Neural progenitor cell (in vitro differentiated cells): ENCODE results near the gene MISP3. TPM values are rescaled to one million over a fixed set of nuclear protein-coding genes. Genes with fewer than 3 reads are reported as not detected.
A peak's percentile ranks its signal among the peaks of the same experiment; 100 is the strongest.

ENCODE experiments used
- DNase-seq: peaks from one replicate; pipeline ENCODE4 v3.0.0-alpha.2; 2016; ENCODE audit warnings: low spot score
- H2AFZ ChIP-seq: fragments of 200-600 bp; sonication (generic); replicated peaks from 2 replicates; pipeline ENCODE4 v1.6.1; 2016; ENCODE audit warnings: antibody characterized with exemption
- H3F3A ChIP-seq: fragments of 200-600 bp; sonication (generic); 2 replicates; pipeline ENCODE4 v1.6.1; 2016; ENCODE audit warnings: antibody characterized with exemption, low read depth
- H3K27ac ChIP-seq: fragments of 200-600 bp; sonication (generic); 2 replicates; pipeline ENCODE4 v1.5.1; 2016; ENCODE audit warnings: mild to moderate bottlenecking
- H3K27me3 ChIP-seq: fragments of 200-600 bp; sonication (generic); 2 replicates; pipeline ENCODE4 v1.6.1; 2016; ENCODE audit warnings: mild to moderate bottlenecking, moderate library complexity
- H3K36me3 ChIP-seq: fragments of 200-600 bp; sonication (generic); 2 replicates; pipeline ENCODE4 v1.5.1; 2016
- H3K4me1 ChIP-seq: fragments of 200-600 bp; sonication (generic); 2 replicates; pipeline ENCODE4 v1.6.1; 2016; ENCODE audit warnings: mixed run types
- H3K4me2 ChIP-seq: fragments of 200-600 bp; sonication (generic); 2 replicates; pipeline ENCODE4 v1.6.1; 2016
- H3K4me3 ChIP-seq: fragments of 200-600 bp; sonication (generic); 2 replicates; pipeline ENCODE4 v1.5.1; 2016
- H3K79me2 ChIP-seq: fragments of 200-600 bp; sonication (generic); 2 replicates; pipeline ENCODE4 v1.6.1; 2016; ENCODE audit warnings: low read depth
- H3K9ac ChIP-seq: fragments of 200-600 bp; sonication (generic); 2 replicates; pipeline ENCODE4 v1.6.1; 2016
- H3K9me3 ChIP-seq: fragments of 200-600 bp; sonication (generic); 2 replicates; pipeline ENCODE4 v1.5.1; 2016; ENCODE audit warnings: low read depth
- H4K20me1 ChIP-seq: fragments of 200-600 bp; sonication (generic); 2 replicates; pipeline ENCODE4 v1.6.1; 2016; ENCODE audit warnings: low read depth
- H3K27ac Mint-ChIP-seq: 3 replicates; pipeline ENCODE4 v1.8.0; 2021; ENCODE audit warnings: mixed read lengths
- H3K27me3 Mint-ChIP-seq: 2 replicates; pipeline ENCODE4 v1.8.0; 2022; ENCODE audit warnings: low read depth, mild to moderate bottlenecking, inconsistent platforms, moderate library complexity, mixed read lengths; ENCODE audit not compliant: insufficient read depth
- H3K36me3 Mint-ChIP-seq: 3 replicates; pipeline ENCODE4 v1.8.0; 2021; ENCODE audit warnings: mixed read lengths
- H3K4me1 Mint-ChIP-seq: 3 replicates; pipeline ENCODE4 v1.8.0; 2021; ENCODE audit warnings: mixed read lengths
- H3K4me3 Mint-ChIP-seq: 3 replicates; pipeline ENCODE4 v1.8.0; 2021; ENCODE audit warnings: mild to moderate bottlenecking, moderate library complexity, mixed read lengths
- H3K9me3 Mint-ChIP-seq: 3 replicates; pipeline ENCODE4 v1.8.0; 2020; ENCODE audit warnings: mixed read lengths
- EZH2 ChIP-seq: fragments of 200-600 bp; sonication (generic); IDR thresholded peaks from 2 replicates; pipeline ENCODE4 v1.6.1; 2017; ENCODE audit warnings: antibody characterized with exemption, mild to moderate bottlenecking, moderate library complexity
- EZH2phosphoT487 ChIP-seq: fragments of 200-600 bp; sonication (generic); IDR thresholded peaks from 2 replicates; pipeline ENCODE4 v1.6.1; 2017; ENCODE audit warnings: antibody characterized with exemption
- total RNA-seq: library from RNA; depleted of rRNA; stranded (reverse); fragments of >200 nt; gene quantifications from 2 replicates; pipeline ENCODE4 v1.2.3, GENCODE V29; 2015; ENCODE audit warnings: low replicate concordance
- TF ChIP-seq, protein P1 (sequence below): fragments of 200-600 bp; sonication (generic); IDR thresholded peaks from 2 replicates; pipeline ENCODE4 v1.5.1; 2017; ENCODE audit warnings: antibody characterized with exemption, mild to moderate bottlenecking

Gene MISP3
- total RNA-seq, 1 donor from 2014 or later: not detected

DNA sequence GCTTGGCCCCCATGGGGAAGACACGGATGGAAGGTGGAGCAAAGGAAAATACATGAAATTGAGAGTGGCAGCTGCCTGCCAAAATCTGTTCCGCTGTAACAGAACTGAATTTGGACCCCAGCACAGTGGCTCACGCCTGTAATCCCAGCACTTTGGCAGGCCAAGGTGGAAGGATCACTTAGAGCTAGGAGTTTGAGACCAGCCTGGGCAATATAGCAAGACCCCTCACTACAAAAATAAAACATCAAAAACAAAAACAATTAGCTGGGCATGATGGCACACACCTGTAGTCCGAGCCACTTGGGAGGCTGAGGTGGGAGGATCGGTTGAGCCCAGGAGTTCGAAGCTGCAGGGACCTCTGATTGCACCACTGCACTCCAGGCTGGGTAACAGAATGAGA lies 20.1 kb upstream of the MISP3 start:
- no peaks in the 10 kb centered on the region for H4K20me1 ChIP-seq
- no peak overlapping the region for H2AFZ ChIP-seq
- H3K4me1 Mint-ChIP-seq: peaks cover 7% of the 10 kb centered on the region
- no peak overlapping the region for H3K4me3 ChIP-seq
- H3K27ac Mint-ChIP-seq: no peak overlapping the region
- peaks cover 20% of the 10 kb centered on the region for H3K27me3 Mint-ChIP-seq
- H3K9me3 Mint-ChIP-seq: no peaks in the 10 kb centered on the region
- no peak overlapping the region for H3K4me2 ChIP-seq
- H3K36me3 ChIP-seq: no peaks in the 10 kb centered on the region
- no peaks in the 10 kb centered on the region for H3K9me3 ChIP-seq
- no peak for DNase-seq
- peaks cover 13% of the 10 kb centered on the region for H3F3A ChIP-seq
- H3K27ac ChIP-seq: no peak overlapping the region
- TF ChIP-seq, protein P1, sequence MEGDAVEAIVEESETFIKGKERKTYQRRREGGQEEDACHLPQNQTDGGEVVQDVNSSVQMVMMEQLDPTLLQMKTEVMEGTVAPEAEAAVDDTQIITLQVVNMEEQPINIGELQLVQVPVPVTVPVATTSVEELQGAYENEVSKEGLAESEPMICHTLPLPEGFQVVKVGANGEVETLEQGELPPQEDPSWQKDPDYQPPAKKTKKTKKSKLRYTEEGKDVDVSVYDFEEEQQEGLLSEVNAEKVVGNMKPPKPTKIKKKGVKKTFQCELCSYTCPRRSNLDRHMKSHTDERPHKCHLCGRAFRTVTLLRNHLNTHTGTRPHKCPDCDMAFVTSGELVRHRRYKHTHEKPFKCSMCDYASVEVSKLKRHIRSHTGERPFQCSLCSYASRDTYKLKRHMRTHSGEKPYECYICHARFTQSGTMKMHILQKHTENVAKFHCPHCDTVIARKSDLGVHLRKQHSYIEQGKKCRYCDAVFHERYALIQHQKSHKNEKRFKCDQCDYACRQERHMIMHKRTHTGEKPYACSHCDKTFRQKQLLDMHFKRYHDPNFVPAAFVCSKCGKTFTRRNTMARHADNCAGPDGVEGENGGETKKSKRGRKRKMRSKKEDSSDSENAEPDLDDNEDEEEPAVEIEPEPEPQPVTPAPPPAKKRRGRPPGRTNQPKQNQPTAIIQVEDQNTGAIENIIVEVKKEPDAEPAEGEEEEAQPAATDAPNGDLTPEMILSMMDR: no peak
- TF ChIP-seq EZH2phosphoT487 (no peak), EZH2 (no peak)
- no peaks in the 10 kb centered on the region for H3K36me3 Mint-ChIP-seq
- no peak overlapping the region for H3K4me3 Mint-ChIP-seq
- H3K9ac ChIP-seq: no peak overlapping the region
- H3K27me3 ChIP-seq: peaks cover 9% of the 10 kb centered on the region
- H3K4me1 ChIP-seq: no peaks in the 10 kb centered on the region
- no peaks in the 10 kb centered on the region for H3K79me2 ChIP-seq

GRCh38 chr19:14053032-14053431 lies 19.6 kb upstream of the MISP3 start:
- Mint-ChIP-seq H3K27ac (no peak overlapping the region), H3K27me3 (peaks cover 24% of the 10 kb centered on the region), H3K9me3 (no peaks in the 10 kb centered on the region), H3K4me1 (peaks cover 11% of the 10 kb centered on the region), H3K4me3 (no peak overlapping the region), H3K36me3 (no peaks in the 10 kb centered on the region)
- H3K9ac ChIP-seq: no peak overlapping the region
- no peak overlapping the region for H3K4me3 ChIP-seq
- no peak for DNase-seq
- H3K4me1 ChIP-seq: no peaks in the 10 kb centered on the region
- H3K27ac ChIP-seq: no peak overlapping the region
- TF ChIP-seq, protein P1: no peak
- TF ChIP-seq EZH2phosphoT487 (no peak), EZH2 (no peak)
- no peak overlapping the region for H2AFZ ChIP-seq
- H3K4me2 ChIP-seq: no peak overlapping the region
- H3K79me2 ChIP-seq: no peaks in the 10 kb centered on the region
- H3K27me3 ChIP-seq: peaks cover 14% of the 10 kb centered on the region
- no peaks in the 10 kb centered on the region for H3K36me3 ChIP-seq
- H3K9me3 ChIP-seq: no peaks in the 10 kb centered on the region
- peaks cover 18% of the 10 kb centered on the region for H3F3A ChIP-seq
- no peaks in the 10 kb centered on the region for H4K20me1 ChIP-seq

DNA sequence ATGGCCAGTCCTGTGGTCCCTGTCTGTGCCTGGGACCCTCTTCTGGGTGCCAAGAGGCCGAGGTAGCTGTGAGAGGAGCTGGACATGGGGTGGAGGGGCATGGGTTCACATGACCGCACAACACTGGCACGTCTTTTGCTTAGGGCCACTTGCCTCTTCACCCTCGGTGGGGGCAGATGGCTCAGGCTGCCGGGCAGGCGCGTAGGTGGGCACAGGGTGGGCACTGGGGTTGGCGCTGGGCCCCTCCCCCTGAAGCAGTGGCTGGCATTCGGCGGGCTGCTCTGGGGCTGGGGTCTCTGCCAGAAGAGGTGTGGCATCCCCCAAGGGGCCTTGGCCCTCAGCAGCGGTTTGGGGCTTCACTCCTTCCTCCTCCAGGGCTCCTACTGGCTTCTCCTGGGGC lies 19.1 kb upstream of the MISP3 start:
- Histone ChIP-seq H3K27me3 (peaks cover 19% of the 10 kb centered on the region), H3K9me3 (no peaks in the 10 kb centered on the region), H3K4me3 (no peak overlapping the region), H3K79me2 (no peaks in the 10 kb centered on the region), H3K4me2 (no peak overlapping the region), H4K20me1 (no peaks in the 10 kb centered on the region), H3F3A (peaks cover 22% of the 10 kb centered on the region), H3K27ac (no peak overlapping the region), H3K4me1 (no peaks in the 10 kb centered on the region), H3K9ac (no peak overlapping the region), H3K36me3 (no peaks in the 10 kb centered on the region), H2AFZ (no peak overlapping the region)
- no peak overlapping the region for H3K4me3 Mint-ChIP-seq
- TF ChIP-seq EZH2phosphoT487: no peak
- H3K27ac Mint-ChIP-seq: no peak overlapping the region
- H3K27me3 Mint-ChIP-seq: peaks cover 29% of the 10 kb centered on the region
- H3K4me1 Mint-ChIP-seq: peaks cover 16% of the 10 kb centered on the region
- H3K36me3 Mint-ChIP-seq: no peaks in the 10 kb centered on the region
- no peaks in the 10 kb centered on the region for H3K9me3 Mint-ChIP-seq
- no peak for DNase-seq

DNA sequence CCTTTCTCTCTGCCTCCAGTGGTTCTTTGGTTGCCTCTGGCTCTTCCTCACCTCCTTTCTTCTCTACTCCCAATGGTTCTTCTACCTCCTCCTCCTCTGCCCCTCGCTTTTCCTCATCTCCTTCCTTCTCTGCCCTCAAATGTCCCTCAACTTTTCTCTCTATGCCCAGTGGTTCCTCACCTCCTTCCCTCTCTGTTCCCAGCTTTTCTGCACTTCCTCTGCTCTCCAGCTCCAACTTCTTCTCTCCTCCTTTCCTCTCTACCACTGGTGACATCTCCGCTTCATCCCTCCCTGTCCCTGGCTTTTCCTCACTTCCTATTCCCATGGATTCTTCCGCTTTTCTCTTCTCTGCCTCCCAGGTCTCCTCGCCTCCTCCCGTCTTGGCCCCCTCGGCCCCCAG lies 18.5 kb upstream of the MISP3 start:
- H3K27ac Mint-ChIP-seq: peak overlapping the region; percentile 72

More for the DNA sequence above, 18.5 kb upstream of the MISP3 start:
- Histone ChIP-seq H3K79me2 (no peaks in the 10 kb centered on the region), H3K27me3 (peaks cover 25% of the 10 kb centered on the region), H3K4me3 (no peak overlapping the region), H3K4me2 (no peak overlapping the region), H3K27ac (no peak overlapping the region), H3K36me3 (no peaks in the 10 kb centered on the region), H3K9me3 (no peaks in the 10 kb centered on the region), H3K4me1 (no peaks in the 10 kb centered on the region), H3F3A (peaks cover 25% of the 10 kb centered on the region), H2AFZ (no peak overlapping the region), H3K9ac (no peak overlapping the region), H4K20me1 (no peaks in the 10 kb centered on the region)
- Mint-ChIP-seq H3K9me3 (no peaks in the 10 kb centered on the region), H3K4me3 (no peak overlapping the region), H3K27me3 (peaks cover 33% of the 10 kb centered on the region), H3K4me1 (peaks cover 20% of the 10 kb centered on the region), H3K36me3 (no peaks in the 10 kb centered on the region)
- TF ChIP-seq EZH2: no peak
- TF ChIP-seq, protein P1: no peak
- no peak for DNase-seq
